ENCODE data around the gene DICER1.
"Not testable (repeated sequence)": the region's sequence is repeated elsewhere in the genome, so short reads cannot be mapped to it uniquely, and the experiment has no call there.

The DICER1 gene

GRCh38 chr14:95157327-95158189 lies at the start of gene DICER1:
DICER1 (minus strand) TSS chr14:95157529; CDS start chr14:95133458, 24,071 bp downstream.
- DNase-seq (ENCODE audit: low read depth in 2 of 2): peak; percentile 87 to 91

GRCh38 chr14:95206534-95206933 lies 49.2 kb upstream of the DICER1 start:
- DNase-seq (ENCODE audit: low read depth in 2 of 2): no peak

GRCh38 chr14:95204705-95205104 lies 47.4 kb upstream of the DICER1 start:
- no peak for DNase-seq (ENCODE audit: low read depth in 2 of 2)

GRCh38 chr14:95201745-95202144 lies 44.4 kb upstream of the DICER1 start:
- not testable (repeated sequence) for DNase-seq (ENCODE audit: low read depth in 2 of 2)

DNA sequence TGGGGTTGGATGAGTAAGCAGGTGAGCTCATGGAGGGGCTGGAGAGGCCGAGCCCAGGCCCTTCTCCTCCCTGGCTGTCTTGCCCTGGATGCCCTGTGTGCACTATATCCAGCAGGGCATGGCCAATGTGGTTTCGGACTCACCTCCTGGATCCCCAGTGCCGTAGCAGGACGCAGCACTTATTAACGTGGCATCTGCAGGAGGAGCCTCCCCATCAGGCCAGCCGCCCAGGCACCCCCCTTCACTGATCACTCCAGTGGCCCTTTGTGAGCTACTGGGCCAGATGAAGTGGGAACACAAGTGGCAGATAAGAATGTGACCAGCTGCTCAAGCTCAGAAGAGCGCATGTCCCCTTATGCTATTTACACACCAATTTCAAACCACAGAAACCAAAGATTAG lies 43.1 kb upstream of the DICER1 start:
- DNase-seq (ENCODE audit: low read depth in 2 of 2): no peak

DNA sequence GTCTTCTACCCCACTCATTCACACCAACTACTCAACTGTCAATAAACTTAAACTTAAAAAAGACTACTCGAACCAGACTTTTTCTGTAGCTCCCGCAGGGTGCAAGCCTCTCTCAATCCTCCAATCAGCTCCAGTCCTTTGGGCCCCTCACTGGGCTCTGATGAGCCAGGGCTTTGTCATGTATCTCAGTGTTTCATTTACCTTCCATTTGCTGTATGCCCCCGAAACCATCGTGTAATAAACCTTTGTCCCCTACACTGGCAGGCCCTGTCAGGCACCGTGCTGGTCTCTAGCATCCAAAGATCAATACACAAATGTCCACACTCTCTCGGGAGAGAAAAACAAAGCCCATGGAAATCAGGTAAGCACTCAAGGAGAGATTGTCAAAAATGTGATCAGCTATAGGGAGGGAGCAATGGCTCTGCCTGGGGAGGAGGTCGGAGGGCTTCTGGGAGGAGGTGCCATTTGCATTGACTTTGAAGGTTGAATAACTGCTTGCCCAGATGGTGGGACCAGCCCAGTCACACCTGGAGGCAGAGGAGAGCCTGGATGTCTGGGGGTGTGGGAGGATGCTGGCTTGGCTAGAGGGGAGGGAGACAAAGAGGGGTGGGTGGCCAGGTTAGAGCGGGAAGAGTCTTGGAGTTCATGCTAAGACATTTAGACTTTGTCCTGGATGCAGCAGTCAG lies 42.1 kb upstream of the DICER1 start:
- no peak for DNase-seq (ENCODE audit: low read depth in 2 of 2)

GRCh38 chr14:95198320-95198719 lies 41.0 kb upstream of the DICER1 start:
- no peak for DNase-seq (ENCODE audit: low read depth in 2 of 2)

GRCh38 chr14:95197551-95197950 lies 40.2 kb upstream of the DICER1 start:
- no peak for DNase-seq (ENCODE audit: low read depth in 2 of 2)

- no peak for DNase-seq (ENCODE audit: low read depth in 2 of 2)
Observed at GRCh38 chr14:95196826-95197545, 39.7 kb upstream of the DICER1 start.

GRCh38 chr14:95196268-95196667 lies 38.9 kb upstream of the DICER1 start:
- DNase-seq (ENCODE audit: low read depth in 2 of 2): no peak

DNA sequence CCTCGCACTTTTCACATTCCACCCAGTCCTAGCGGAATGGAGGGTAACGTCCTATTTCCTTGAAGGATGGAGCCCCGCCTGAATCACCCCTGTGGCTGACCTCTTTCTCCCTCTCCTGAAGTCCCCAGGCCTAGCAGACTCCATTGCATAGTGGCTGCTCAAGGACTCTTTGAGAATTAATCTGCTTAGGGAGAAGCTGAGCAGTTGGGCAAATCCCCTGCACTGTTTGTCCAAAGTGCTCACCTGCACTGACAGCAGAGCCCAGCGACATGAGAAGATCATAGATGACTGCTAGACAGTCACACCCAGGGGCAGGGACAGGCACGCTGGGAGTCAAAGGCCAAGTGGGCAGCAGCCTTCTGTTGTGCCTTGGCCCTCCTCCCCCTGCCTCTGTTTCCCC lies 37.7 kb upstream of the DICER1 start:
- no peak for DNase-seq (ENCODE audit: low read depth in 2 of 2)

- no peak for DNase-seq (ENCODE audit: low read depth in 2 of 2)
Observed at GRCh38 chr14:95193081-95193480, 35.8 kb upstream of the DICER1 start.

GRCh38 chr14:95192311-95192710 lies 35.0 kb upstream of the DICER1 start:
- DNase-seq (ENCODE audit: low read depth in 2 of 2): no peak

GRCh38 chr14:95191445-95192199 lies 34.3 kb upstream of the DICER1 start:
- DNase-seq (ENCODE audit: low read depth in 2 of 2): no peak

DNA sequence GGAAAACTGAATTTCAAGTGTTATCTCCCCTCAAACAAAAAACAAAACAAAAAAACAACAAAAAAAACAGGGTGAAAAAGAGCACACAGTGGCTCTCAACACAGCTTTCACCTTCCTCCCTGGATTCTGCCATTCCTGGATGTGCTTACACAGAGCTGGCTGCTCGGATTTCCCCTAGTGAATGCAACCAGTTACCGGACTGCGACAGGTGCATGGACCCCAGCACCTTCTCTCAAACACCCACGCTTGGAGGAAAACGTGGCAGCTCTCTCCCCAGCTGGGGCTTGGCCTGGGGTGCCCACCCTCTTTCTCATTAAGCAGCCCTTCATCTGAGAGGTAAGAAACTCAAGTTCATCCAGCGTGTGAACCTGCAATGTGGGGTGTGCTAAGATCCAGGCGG lies 33.5 kb upstream of the DICER1 start:
- no peak for DNase-seq (ENCODE audit: low read depth in 2 of 2)

- DNase-seq (ENCODE audit: low read depth in 2 of 2): no peak
Observed at GRCh38 chr14:95190346-95190840, 33.1 kb upstream of the DICER1 start.

GRCh38 chr14:95189367-95190132 lies 32.2 kb upstream of the DICER1 start:
- DNase-seq (ENCODE audit: low read depth in 2 of 2): no peak

- no peak for DNase-seq (ENCODE audit: low read depth in 2 of 2)
Observed at GRCh38 chr14:95188380-95188779, 31.1 kb upstream of the DICER1 start.

- DNase-seq (ENCODE audit: low read depth in 2 of 2): no peak
Observed at GRCh38 chr14:95185767-95186392, 28.6 kb upstream of the DICER1 start.

DNA sequence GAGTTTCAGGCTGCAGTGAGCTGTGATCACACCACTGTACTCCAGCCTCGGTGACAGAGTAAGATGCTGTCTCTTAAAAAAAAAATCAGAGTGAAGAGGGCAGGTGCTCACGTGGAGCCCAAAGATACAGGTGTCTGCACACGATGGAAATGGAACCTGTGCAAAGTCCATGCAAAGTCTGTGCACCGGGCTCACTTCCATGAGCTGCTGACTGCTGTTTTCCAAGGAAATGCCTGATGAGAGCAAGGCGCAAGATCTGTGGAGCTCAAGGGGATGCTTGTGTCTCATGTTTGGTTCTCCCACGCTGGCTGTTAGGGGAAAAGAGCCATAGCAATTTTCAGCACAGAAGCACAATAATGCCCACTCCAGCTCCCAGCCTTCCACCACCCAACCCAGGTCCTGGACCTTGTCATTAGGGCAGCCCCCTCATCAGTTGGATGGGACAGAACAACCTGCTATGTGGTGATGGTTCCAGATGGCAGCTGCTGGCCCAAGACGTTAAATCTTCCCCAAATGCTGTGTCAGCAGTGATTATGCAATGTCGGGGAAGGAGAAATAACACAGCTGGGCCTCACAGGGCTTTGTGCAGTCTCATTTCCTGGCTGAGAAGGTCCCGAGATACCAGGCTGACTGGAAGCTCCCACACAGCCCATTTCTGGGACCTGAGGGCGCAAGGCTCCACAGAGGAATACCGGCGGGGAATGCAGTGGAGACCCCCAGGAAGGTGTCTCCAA lies 27.9 kb upstream of the DICER1 start:
- DNase-seq (ENCODE audit: low read depth in 2 of 2): no peak

All from stimulated activated CD8-positive, alpha-beta memory T cell treated with anti-CD3 and anti-CD28 coated beads, Interleukin-7, amount 100 ng/mL, for 4 hours (primary cell).